Panc1 (cell line): ENCODE data around the gene MYG1. TPM values are rescaled to one million over a fixed set of nuclear protein-coding genes. Genes with fewer than 3 reads are reported as not detected.
A peak's percentile ranks its signal among the peaks of the same experiment; 100 is the strongest.

Source experiments
- ATAC-seq: fragments of 200-7000 bp; cut with Tn5 transposase; 2 replicates; pipeline ENCODE4 v1.9.1; 2020; ENCODE audit warnings: mild to moderate bottlenecking, moderate library complexity
- BruUV-seq: library from RNA; stranded (reverse); fragments of 400-500 nt; replicated peaks from 2 replicates; lab custom pipeline; 2021; lab: Mats Ljungman, UMichigan
- CTCF ChIA-PET: fragments of 300-600 bp; sonication (Branson Sonifier 250); formaldehyde crosslinking; loops from one replicate; lab custom pipeline; 2022; ENCODE audit warnings: antibody characterized with exemption; lab: Charles Lee
- POLR2A ChIA-PET: fragments of 300-600 bp; sonication (Branson Sonifier 250); formaldehyde crosslinking; loops from one replicate; lab custom pipeline; 2022; ENCODE audit warnings: antibody characterized with exemption; lab: Charles Lee
- DNase-seq: peaks from one replicate; pipeline ENCODE4 v3.0.0-alpha.2; 2010; ENCODE audit warnings: low read depth, low spot score
- H3K27ac ChIP-seq: 2 replicates; pipeline ENCODE4 v1.5.1; 2011; ENCODE audit warnings: mild to moderate bottlenecking, low read length, inconsistent platforms
- H3K27me3 ChIP-seq: fragments of 200-500 bp; sonication (Bioruptor generic); 2 replicates; pipeline ENCODE4 v1.6.0; 2014; ENCODE audit warnings: low read length, inconsistent platforms; ENCODE audit not compliant: control insufficient read depth, insufficient read depth
- H3K36me3 ChIP-seq: fragments of 200-500 bp; sonication (Bioruptor generic); 2 replicates; pipeline ENCODE4 v1.5.1; 2014; ENCODE audit warnings: inconsistent platforms, mild to moderate bottlenecking, low read length, moderate library complexity; ENCODE audit not compliant: control insufficient read depth, insufficient read depth
- H3K4me1 ChIP-seq: 2 replicates; pipeline ENCODE4 v1.5.1; 2011; ENCODE audit warnings: inconsistent platforms, mild to moderate bottlenecking, low read length, moderate library complexity; ENCODE audit not compliant: control insufficient read depth, insufficient read depth
- H3K4me3 ChIP-seq, 2 experiments: 2 replicates each; pipeline ENCODE4 v1.5.1; 2011 to 2012; ENCODE audit warnings: low read depth in 2 of 2, low read length in 2 of 2, mild to moderate bottlenecking in 2 of 2, inconsistent platforms in 1 of 2, moderate library complexity in 1 of 2
- H3K9me3 ChIP-seq: fragments of 200-500 bp; sonication (Bioruptor generic); 2 replicates; pipeline ENCODE4 v1.5.1; 2014; ENCODE audit warnings: low read depth, mild to moderate bottlenecking, inconsistent platforms, low read length, moderate library complexity; ENCODE audit not compliant: control insufficient read depth, insufficient read depth
- POLR2AphosphoS5 ChIP-seq: IDR thresholded peaks from 2 replicates; pipeline ENCODE4 v1.6.1; 2012; ENCODE audit warnings: mild to moderate bottlenecking, low read depth, low read length, moderate library complexity
- SIN3A ChIP-seq: IDR thresholded peaks from 2 replicates; pipeline ENCODE4 v1.6.1; 2012; ENCODE audit warnings: low read depth, mild to moderate bottlenecking, low read length, moderate library complexity, borderline replicate concordance; ENCODE audit not compliant: insufficient read depth
- TCF7L2 ChIP-seq: IDR thresholded peaks from 2 replicates; pipeline ENCODE4 v1.6.1; 2011; ENCODE audit warnings: mild to moderate bottlenecking, low read depth, low read length, inconsistent platforms
- in situ Hi-C: cut with HindIII; loops from 2 replicates; pipeline ENCODE4 v1.10.0; 2016; ENCODE audit warnings: low sequenced_read_pairs, low pct_unique_long_range_greater_than_20kb
- intact Hi-C: fragments of 100-400 bp; cut with micrococcal nuclease; formaldehyde crosslinking; loops from one replicate; pipeline ENCODE4 v1.10.0; 2022; ENCODE audit not compliant: unreplicated experiment
- total RNA-seq: library from RNA; stranded (reverse); gene quantifications from one replicate; pipeline ENCODE4 v1.2.1, GENCODE V29; 2021; ENCODE audit not compliant: unreplicated experiment
- TF ChIP-seq, protein P1 (sequence below), 2 experiments: IDR thresholded peaks; 2 replicates each; pipeline ENCODE4 v1.6.1; 2011 to 2012; ENCODE audit warnings: low read depth in 2 of 2, control low read depth in 1 of 2, low read length in 1 of 2, mild to moderate bottlenecking in 1 of 2, moderate library complexity in 1 of 2; ENCODE audit not compliant: insufficient read depth in 1 of 2
- TF ChIP-seq, protein P2 (sequence below): fragments of 450-650 bp; IDR thresholded peaks from 2 replicates; pipeline ENCODE4 v1.5.1; 2017; ENCODE audit warnings: mild to moderate bottlenecking

The MYG1 gene
- total RNA-seq, 1 experiment from 2014 or later: 77.4 TPM

DNA sequence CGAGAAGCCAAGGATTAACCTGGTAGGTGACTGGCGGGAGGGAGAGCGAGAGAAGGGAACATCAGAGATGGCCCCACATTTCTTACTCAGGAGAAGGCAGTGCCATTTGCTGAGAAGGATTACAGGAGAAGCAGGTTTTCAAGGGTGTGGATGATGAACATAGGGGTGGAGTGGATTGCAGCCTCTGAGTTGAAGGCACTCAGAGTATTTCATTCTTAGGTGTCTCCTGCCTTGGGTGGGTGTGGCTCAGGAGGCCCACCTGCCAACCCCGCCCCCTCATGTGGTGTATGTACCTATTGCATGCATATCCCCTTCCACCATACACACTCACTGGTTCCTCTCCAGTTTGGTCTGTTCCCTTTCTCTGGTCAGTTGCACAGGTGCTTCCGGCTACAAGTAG, 25.1 kb upstream of the MYG1 start:
- ChIA-PET POLR2A (no interaction called here), CTCF (no interaction called here)
- in situ Hi-C loops: no loop called here
- ATAC-seq (peak; percentile 35; the same call in 1 of the 2 replicates), DNase-seq (no peak)
- no peaks in the 10 kb centered on the region for H3K27me3 ChIP-seq
- intact Hi-C loops: no loop called here
- TF ChIP-seq TCF7L2: no peak
- no peak for TF ChIP-seq POLR2AphosphoS5
- no peak for TF ChIP-seq SIN3A
- TF ChIP-seq, protein P1, sequence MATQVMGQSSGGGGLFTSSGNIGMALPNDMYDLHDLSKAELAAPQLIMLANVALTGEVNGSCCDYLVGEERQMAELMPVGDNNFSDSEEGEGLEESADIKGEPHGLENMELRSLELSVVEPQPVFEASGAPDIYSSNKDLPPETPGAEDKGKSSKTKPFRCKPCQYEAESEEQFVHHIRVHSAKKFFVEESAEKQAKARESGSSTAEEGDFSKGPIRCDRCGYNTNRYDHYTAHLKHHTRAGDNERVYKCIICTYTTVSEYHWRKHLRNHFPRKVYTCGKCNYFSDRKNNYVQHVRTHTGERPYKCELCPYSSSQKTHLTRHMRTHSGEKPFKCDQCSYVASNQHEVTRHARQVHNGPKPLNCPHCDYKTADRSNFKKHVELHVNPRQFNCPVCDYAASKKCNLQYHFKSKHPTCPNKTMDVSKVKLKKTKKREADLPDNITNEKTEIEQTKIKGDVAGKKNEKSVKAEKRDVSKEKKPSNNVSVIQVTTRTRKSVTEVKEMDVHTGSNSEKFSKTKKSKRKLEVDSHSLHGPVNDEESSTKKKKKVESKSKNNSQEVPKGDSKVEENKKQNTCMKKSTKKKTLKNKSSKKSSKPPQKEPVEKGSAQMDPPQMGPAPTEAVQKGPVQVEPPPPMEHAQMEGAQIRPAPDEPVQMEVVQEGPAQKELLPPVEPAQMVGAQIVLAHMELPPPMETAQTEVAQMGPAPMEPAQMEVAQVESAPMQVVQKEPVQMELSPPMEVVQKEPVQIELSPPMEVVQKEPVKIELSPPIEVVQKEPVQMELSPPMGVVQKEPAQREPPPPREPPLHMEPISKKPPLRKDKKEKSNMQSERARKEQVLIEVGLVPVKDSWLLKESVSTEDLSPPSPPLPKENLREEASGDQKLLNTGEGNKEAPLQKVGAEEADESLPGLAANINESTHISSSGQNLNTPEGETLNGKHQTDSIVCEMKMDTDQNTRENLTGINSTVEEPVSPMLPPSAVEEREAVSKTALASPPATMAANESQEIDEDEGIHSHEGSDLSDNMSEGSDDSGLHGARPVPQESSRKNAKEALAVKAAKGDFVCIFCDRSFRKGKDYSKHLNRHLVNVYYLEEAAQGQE (IDR thresholded peaks at IDR 0.05; ENCODE audit: insufficient read depth in 1 of 2, low read depth in 2 of 2, low read length in 1 of 2): no peak
- TF ChIP-seq, protein P2, sequence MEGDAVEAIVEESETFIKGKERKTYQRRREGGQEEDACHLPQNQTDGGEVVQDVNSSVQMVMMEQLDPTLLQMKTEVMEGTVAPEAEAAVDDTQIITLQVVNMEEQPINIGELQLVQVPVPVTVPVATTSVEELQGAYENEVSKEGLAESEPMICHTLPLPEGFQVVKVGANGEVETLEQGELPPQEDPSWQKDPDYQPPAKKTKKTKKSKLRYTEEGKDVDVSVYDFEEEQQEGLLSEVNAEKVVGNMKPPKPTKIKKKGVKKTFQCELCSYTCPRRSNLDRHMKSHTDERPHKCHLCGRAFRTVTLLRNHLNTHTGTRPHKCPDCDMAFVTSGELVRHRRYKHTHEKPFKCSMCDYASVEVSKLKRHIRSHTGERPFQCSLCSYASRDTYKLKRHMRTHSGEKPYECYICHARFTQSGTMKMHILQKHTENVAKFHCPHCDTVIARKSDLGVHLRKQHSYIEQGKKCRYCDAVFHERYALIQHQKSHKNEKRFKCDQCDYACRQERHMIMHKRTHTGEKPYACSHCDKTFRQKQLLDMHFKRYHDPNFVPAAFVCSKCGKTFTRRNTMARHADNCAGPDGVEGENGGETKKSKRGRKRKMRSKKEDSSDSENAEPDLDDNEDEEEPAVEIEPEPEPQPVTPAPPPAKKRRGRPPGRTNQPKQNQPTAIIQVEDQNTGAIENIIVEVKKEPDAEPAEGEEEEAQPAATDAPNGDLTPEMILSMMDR: no peak
- BruUV-seq: TSS peak; percentile 45
- no peak overlapping the region for H3K4me3 ChIP-seq
- H3K27ac ChIP-seq: no peak overlapping the region
- peaks cover 9% of the 10 kb centered on the region for H3K4me1 ChIP-seq
- peaks cover 4% of the 10 kb centered on the region for H3K36me3 ChIP-seq
- no peaks in the 10 kb centered on the region for H3K9me3 ChIP-seq

DNA sequence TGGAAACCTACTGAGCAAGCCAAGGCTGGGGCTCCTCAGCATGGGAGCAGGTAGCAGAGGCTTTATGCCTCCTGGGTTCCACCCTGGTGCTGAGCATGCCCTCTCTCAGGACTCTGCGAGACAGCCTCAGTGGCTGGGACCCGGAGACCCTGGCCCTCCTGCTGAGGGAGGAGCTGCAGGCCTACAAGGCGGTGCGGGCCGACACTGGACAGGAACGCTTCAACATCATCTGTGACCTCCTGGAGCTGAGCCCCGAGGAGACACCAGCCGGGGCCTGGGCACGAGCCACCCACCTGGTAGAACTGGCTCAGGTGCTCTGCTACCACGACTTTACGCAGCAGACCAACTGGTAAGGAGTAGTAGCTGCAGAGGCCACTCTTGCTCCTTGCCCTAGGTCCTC, 23.0 kb upstream of the MYG1 start:
- Histone ChIP-seq H3K36me3 (peaks cover 8% of the 10 kb centered on the region; the same call in 1 of the 2 replicates), H3K27ac (no peak overlapping the region), H3K9me3 (no peaks in the 10 kb centered on the region), H3K27me3 (no peaks in the 10 kb centered on the region), H3K4me1 (no peaks in the 10 kb centered on the region), H3K4me3 (no peak overlapping the region)
- DNase-seq (no peak), ATAC-seq (no peak)
- BruUV-seq: TSS peak; percentile 59
- TF ChIP-seq POLR2AphosphoS5: no peak
- TF ChIP-seq, protein P2: no peak
- ChIA-PET POLR2A (no interaction called here), CTCF (no interaction called here)
- in situ Hi-C loops: no loop called here
- intact Hi-C loops: no loop called here
